Measurements from ENCODE around the gene FRMD4A. TPM values are rescaled to one million over a fixed set of nuclear protein-coding genes. Genes with fewer than 3 reads are reported as not detected.

FRMD4A gene
- total RNA-seq, 1 experiment from 2014 or later: not detected

DNA sequence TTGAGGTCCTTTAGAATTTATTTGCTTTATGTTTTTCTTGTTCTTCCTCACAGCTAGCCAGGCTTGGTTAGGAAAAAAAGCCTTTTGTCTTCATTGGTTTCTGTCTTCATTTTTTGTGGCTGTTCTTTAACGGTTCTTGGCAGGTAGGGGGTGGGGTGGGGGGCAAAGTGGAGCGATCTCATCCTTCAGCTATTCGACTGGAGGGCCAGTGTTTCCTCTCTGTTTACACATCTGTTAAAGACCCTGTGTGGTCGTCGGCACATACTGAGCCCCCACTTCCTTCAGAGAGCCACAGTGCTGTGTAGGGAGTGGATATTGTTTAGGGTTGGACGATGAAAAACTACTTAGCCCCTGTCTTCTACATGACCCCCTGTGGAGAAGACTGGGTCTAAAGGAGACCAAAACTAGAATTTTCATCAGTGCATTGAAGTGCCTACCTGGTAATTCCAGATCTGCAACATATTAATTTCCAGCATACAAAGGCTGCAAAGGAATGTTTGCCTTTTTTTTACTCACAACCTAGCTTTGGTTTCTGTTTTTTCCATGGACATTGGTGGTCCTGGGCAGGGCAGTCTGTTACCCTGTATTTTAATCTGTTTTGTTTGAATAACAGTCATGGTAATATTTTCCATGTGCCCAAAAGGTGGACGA lies 714.9 kb downstream of the FRMD4A start:
- Histone ChIP-seq H3K79me2 (ENCODE audit: low read length) (no peaks in the 10 kb centered on the region), H3K27ac (ENCODE audit: low read length) (no peak overlapping the region), H3K9me2 (replicated peaks; ENCODE audit: insufficient read depth, low read length) (no peaks in the 10 kb centered on the region), H3K9ac (ENCODE audit: low read length) (no peak overlapping the region), H3K9me3 (ENCODE audit: low read length) (no peaks in the 10 kb centered on the region), H2AFZ (ENCODE audit: low read length) (no peak overlapping the region), H3K4me1 (ENCODE audit: low read length) (no peaks in the 10 kb centered on the region), H3K27me3 (ENCODE audit: low read length) (no peaks in the 10 kb centered on the region), H4K20me1 (ENCODE audit: insufficient read depth, low read depth, low read length) (no peaks in the 10 kb centered on the region), H3K4me3 (ENCODE audit: low read length) (no peak overlapping the region), H3K36me3 (ENCODE audit: insufficient read depth, low read length) (peaks cover 29% of the 10 kb centered on the region; the same call in 1 of the 2 replicates), H3K4me2 (ENCODE audit: low read depth, low read length, poor library complexity, severe bottlenecking) (no peak overlapping the region)
- no peak for DNase-seq

GRCh38 chr10:13614530-13615332 lies 716.0 kb downstream of the FRMD4A start:
- no peaks in the 10 kb centered on the region for H3K27me3 ChIP-seq (ENCODE audit: low read length)
- no peak overlapping the region for H2AFZ ChIP-seq (ENCODE audit: low read length)
- H4K20me1 ChIP-seq (ENCODE audit: insufficient read depth, low read depth, low read length): no peaks in the 10 kb centered on the region
- no peaks in the 10 kb centered on the region for H3K9me3 ChIP-seq (ENCODE audit: low read length)
- DNase-seq: no peak
- H3K4me3 ChIP-seq (ENCODE audit: low read length): no peak overlapping the region
- no peaks in the 10 kb centered on the region for H3K4me1 ChIP-seq (ENCODE audit: low read length)
- H3K4me2 ChIP-seq (ENCODE audit: low read depth, low read length, poor library complexity, severe bottlenecking): no peak overlapping the region
- no peak overlapping the region for H3K9ac ChIP-seq (ENCODE audit: low read length)
- H3K79me2 ChIP-seq (ENCODE audit: low read length): no peaks in the 10 kb centered on the region
- no peak overlapping the region for H3K27ac ChIP-seq (ENCODE audit: low read length)
- peaks cover 32% of the 10 kb centered on the region; the same call in 1 of the 2 replicates for H3K36me3 ChIP-seq (ENCODE audit: insufficient read depth, low read length)
- H3K9me2 ChIP-seq (replicated peaks; ENCODE audit: insufficient read depth, low read length): no peaks in the 10 kb centered on the region

GRCh38 chr10:13613519-13613918 lies 717.2 kb downstream of the FRMD4A start:
- Histone ChIP-seq H3K27ac (ENCODE audit: low read length) (no peak overlapping the region), H3K9me3 (ENCODE audit: low read length) (no peaks in the 10 kb centered on the region), H3K9me2 (replicated peaks; ENCODE audit: insufficient read depth, low read length) (no peaks in the 10 kb centered on the region), H3K36me3 (ENCODE audit: insufficient read depth, low read length) (peaks cover 30% of the 10 kb centered on the region; the same call in 1 of the 2 replicates), H3K4me1 (ENCODE audit: low read length) (no peaks in the 10 kb centered on the region), H3K4me3 (ENCODE audit: low read length) (no peak overlapping the region), H3K27me3 (ENCODE audit: low read length) (no peaks in the 10 kb centered on the region), H3K9ac (ENCODE audit: low read length) (no peak overlapping the region), H2AFZ (ENCODE audit: low read length) (no peak overlapping the region), H3K4me2 (ENCODE audit: low read depth, low read length, poor library complexity, severe bottlenecking) (no peak overlapping the region), H3K79me2 (ENCODE audit: low read length) (no peaks in the 10 kb centered on the region), H4K20me1 (ENCODE audit: insufficient read depth, low read depth, low read length) (no peaks in the 10 kb centered on the region)
- DNase-seq: no peak

DNA sequence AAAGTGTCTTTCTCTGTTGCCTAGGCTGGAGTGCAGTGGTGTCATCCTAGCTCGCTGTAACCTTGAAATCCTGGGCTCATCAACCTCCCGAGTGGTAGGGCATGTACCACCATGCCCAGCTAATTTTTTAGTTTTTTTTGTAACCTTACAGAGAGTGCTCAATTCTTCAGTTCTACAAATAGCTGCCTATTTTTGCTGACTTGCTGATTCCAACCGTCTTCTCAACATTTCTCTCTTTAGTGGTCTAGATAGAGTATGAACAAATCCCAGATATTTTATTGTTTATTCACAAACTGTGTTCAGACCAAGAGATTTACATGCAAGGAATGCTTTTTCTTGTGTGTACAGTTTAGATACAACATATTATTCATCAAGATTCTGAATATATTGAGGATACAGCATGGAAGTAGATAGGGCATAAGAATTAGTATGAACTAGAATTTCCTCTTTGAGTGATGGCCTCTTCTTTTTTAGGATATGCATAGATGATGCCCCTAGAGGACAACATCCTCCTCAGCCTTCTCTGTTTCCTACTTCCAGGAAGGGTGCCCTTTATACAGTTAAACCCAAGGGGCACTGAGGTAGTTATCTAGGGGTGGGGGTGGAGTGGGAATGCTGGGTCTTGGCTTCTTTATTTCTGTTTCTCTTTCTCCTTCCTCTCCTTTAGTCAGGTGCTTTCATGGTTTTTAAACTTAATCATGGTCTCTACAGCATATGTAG lies 717.9 kb downstream of the FRMD4A start:
- Histone ChIP-seq H3K9me2 (replicated peaks; ENCODE audit: insufficient read depth, low read length) (no peaks in the 10 kb centered on the region), H3K4me2 (ENCODE audit: low read depth, low read length, poor library complexity, severe bottlenecking) (no peak overlapping the region)

GRCh38 chr10:13608246-13608853 lies 722.4 kb downstream of the FRMD4A start:
- Histone ChIP-seq H3K9me2 (replicated peaks; ENCODE audit: insufficient read depth, low read length) (no peaks in the 10 kb centered on the region), H3K36me3 (ENCODE audit: insufficient read depth, low read length) (0 out of 2 replicates have a peak, but pooled peaks cover 7% of the 10 kb centered on the region)

More for the DNA sequence above, 717.9 kb downstream of the FRMD4A start:
- no peaks in the 10 kb centered on the region for H3K79me2 ChIP-seq (ENCODE audit: low read length)
- H3K27me3 ChIP-seq (ENCODE audit: low read length): no peaks in the 10 kb centered on the region
- H3K4me3 ChIP-seq (ENCODE audit: low read length): no peak overlapping the region
- peaks cover 27% of the 10 kb centered on the region; the same call in 1 of the 2 replicates for H3K36me3 ChIP-seq (ENCODE audit: insufficient read depth, low read length)
- H3K27ac ChIP-seq (ENCODE audit: low read length): no peak overlapping the region
- H3K9ac ChIP-seq (ENCODE audit: low read length): no peak overlapping the region
- no peaks in the 10 kb centered on the region for H3K4me1 ChIP-seq (ENCODE audit: low read length)
- H4K20me1 ChIP-seq (ENCODE audit: insufficient read depth, low read depth, low read length): no peaks in the 10 kb centered on the region
- H2AFZ ChIP-seq (ENCODE audit: low read length): no peak overlapping the region
- DNase-seq: no peak
- H3K9me3 ChIP-seq (ENCODE audit: low read length): no peaks in the 10 kb centered on the region

DNA sequence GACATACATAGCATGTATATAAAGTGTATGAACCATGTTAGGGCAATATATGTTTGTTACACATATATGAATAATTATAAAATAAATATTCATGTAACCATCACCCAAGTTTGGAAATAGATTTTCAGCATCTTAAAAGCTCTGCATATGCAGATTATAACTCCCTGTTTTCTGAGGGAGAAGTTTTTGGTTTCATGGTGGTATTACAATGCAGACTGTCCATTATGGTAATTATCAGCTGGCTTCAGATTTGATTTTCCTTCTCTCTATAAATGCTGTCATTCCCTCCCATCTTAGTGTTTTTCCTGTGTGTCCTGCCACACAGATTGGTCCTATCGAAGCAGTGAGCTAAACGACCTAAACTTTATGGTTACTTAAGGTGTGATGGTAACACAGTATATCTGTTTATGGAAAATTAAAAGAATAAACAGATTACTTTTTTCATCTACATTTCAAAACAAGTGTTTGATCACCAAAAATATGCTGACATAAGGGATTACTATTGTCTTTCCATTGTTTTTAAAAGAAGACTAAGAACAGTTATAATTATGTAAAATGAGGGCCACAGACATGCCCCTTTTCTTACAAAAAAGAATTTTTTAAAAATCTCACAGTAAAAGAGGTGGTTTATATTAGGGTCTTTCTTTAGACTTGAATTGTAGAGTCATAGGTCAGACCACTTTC lies 726.2 kb downstream of the FRMD4A start:
- no peaks in the 10 kb centered on the region; the same call in 1 of the 2 replicates for H3K36me3 ChIP-seq (ENCODE audit: insufficient read depth, low read length)
- H3K9me2 ChIP-seq (replicated peaks; ENCODE audit: insufficient read depth, low read length): no peaks in the 10 kb centered on the region
- H3K27ac ChIP-seq (ENCODE audit: low read length): no peak overlapping the region
- no peaks in the 10 kb centered on the region for H3K9me3 ChIP-seq (ENCODE audit: low read length)
- no peaks in the 10 kb centered on the region for H3K4me1 ChIP-seq (ENCODE audit: low read length)
- no peak overlapping the region for H3K9ac ChIP-seq (ENCODE audit: low read length)
- no peak for DNase-seq
- no peak overlapping the region for H3K4me3 ChIP-seq (ENCODE audit: low read length)
- H3K27me3 ChIP-seq (ENCODE audit: low read length): no peaks in the 10 kb centered on the region
- no peaks in the 10 kb centered on the region for H4K20me1 ChIP-seq (ENCODE audit: insufficient read depth, low read depth, low read length)
- no peak overlapping the region for H2AFZ ChIP-seq (ENCODE audit: low read length)
- peaks cover 9% of the 10 kb centered on the region; the same call in 1 of the 2 replicates for H3K79me2 ChIP-seq (ENCODE audit: low read length)
- no peak overlapping the region for H3K4me2 ChIP-seq (ENCODE audit: low read depth, low read length, poor library complexity, severe bottlenecking)

More at GRCh38 chr10:13608246-13608853, 722.4 kb downstream of the FRMD4A start:
- Histone ChIP-seq H3K4me1 (ENCODE audit: low read length) (no peaks in the 10 kb centered on the region), H3K27me3 (ENCODE audit: low read length) (no peaks in the 10 kb centered on the region), H4K20me1 (ENCODE audit: insufficient read depth, low read depth, low read length) (no peaks in the 10 kb centered on the region), H3K9ac (ENCODE audit: low read length) (no peak overlapping the region), H3K4me2 (ENCODE audit: low read depth, low read length, poor library complexity, severe bottlenecking) (no peak overlapping the region), H2AFZ (ENCODE audit: low read length) (no peak overlapping the region), H3K4me3 (ENCODE audit: low read length) (no peak overlapping the region), H3K27ac (ENCODE audit: low read length) (no peak overlapping the region), H3K9me3 (ENCODE audit: low read length) (no peaks in the 10 kb centered on the region), H3K79me2 (ENCODE audit: low read length) (peaks cover 9% of the 10 kb centered on the region; the same call in 1 of the 2 replicates)
- no peak for DNase-seq

GRCh38 chr10:13597909-13598308 lies 732.8 kb downstream of the FRMD4A start:
- no peaks in the 10 kb centered on the region for H3K4me1 ChIP-seq (ENCODE audit: low read length)
- no peak for DNase-seq
- no peaks in the 10 kb centered on the region for H4K20me1 ChIP-seq (ENCODE audit: insufficient read depth, low read depth, low read length)
- no peak overlapping the region for H2AFZ ChIP-seq (ENCODE audit: low read length)
- H3K36me3 ChIP-seq (ENCODE audit: insufficient read depth, low read length): no peaks in the 10 kb centered on the region; the same call in 1 of the 2 replicates
- H3K9me3 ChIP-seq (ENCODE audit: low read length): no peaks in the 10 kb centered on the region
- H3K4me2 ChIP-seq (ENCODE audit: low read depth, low read length, poor library complexity, severe bottlenecking): no peak overlapping the region
- H3K4me3 ChIP-seq (ENCODE audit: low read length): no peak overlapping the region
- H3K27ac ChIP-seq (ENCODE audit: low read length): no peak overlapping the region
- H3K27me3 ChIP-seq (ENCODE audit: low read length): no peaks in the 10 kb centered on the region
- no peaks in the 10 kb centered on the region for H3K9me2 ChIP-seq (replicated peaks; ENCODE audit: insufficient read depth, low read length)
- H3K9ac ChIP-seq (ENCODE audit: low read length): no peak overlapping the region
- peaks cover 42% of the 10 kb centered on the region for H3K79me2 ChIP-seq (ENCODE audit: low read length)

Measured in Karpas-422 (cell line).